K562 (cell line): Measurements from ENCODE around the gene NMNAT1. TPM values are rescaled to one million over a fixed set of nuclear protein-coding genes. Genes with fewer than 3 reads are reported as not detected.

ENCODE experiments used
- ATF7 ChIP-seq: fragments of 450-650 bp; IDR thresholded peaks from 2 replicates; pipeline ENCODE4 v1.7.1; 2014; ENCODE audit warnings: mild to moderate bottlenecking, moderate library complexity
- ILF3 ChIP-seq: fragments of 450-650 bp; IDR thresholded peaks from 2 replicates; pipeline ENCODE4 v1.6.1; 2018; ENCODE audit warnings: antibody characterized with exemption, mild to moderate bottlenecking, moderate library complexity, borderline replicate concordance
- MAFK ChIP-seq: IDR thresholded peaks from 2 replicates; pipeline ENCODE4 v1.6.1; 2011; ENCODE audit warnings: low read length, improper control_type of control experiment
- PPARD ChIP-seq: fragments of 250-450 bp; sonication (Bioruptor Pico); IDR thresholded peaks from 2 replicates; pipeline ENCODE4 v1.8.0; 2022; ENCODE audit warnings: inconsistent platforms, mild to moderate bottlenecking, moderate library complexity
- SMARCE1 ChIP-seq: fragments of 450-650 bp; IDR thresholded peaks from 2 replicates; pipeline ENCODE4 v1.7.1; 2016; ENCODE audit warnings: mild to moderate bottlenecking
- SNIP1 ChIP-seq: fragments of 450-650 bp; IDR thresholded peaks from 2 replicates; pipeline ENCODE4 v1.7.1; 2017; ENCODE audit warnings: low read depth, mild to moderate bottlenecking
- TCF7L2 ChIP-seq: fragments of 150-350 bp; IDR thresholded peaks from 2 replicates; pipeline ENCODE4 v1.6.1; 2016; ENCODE audit warnings: low read depth, mild to moderate bottlenecking, low read length, moderate library complexity
- polyA plus RNA-seq, 8 experiments: library from polyadenylated mRNA; depleted of rRNA in 4 of 8; stranded (reverse) in 5 of 8; unstranded in 3 of 8; fragments of >200 nt; fragmentation: Nextera tagmentation in 2 of 8; fragmentation: Illumina TruSeq in 1 of 8; extraction: Ambion mirVana in 2 of 8; extraction: Trizol in 1 of 8; gene quantifications; 2 replicates each; pipeline versions ENCODE4 v1.2.1 to v1.2.3, GENCODE V29; 2011 to 2014; ENCODE audit warnings: inconsistent platforms in 1 of 8, missing spikeins in 1 of 8
- total RNA-seq, 7 experiments: library from RNA; depleted of rRNA in 6 of 7; stranded (reverse); fragments of >200 nt in 6 of 7; fragmentation: Illumina TruSeq in 2 of 7; extraction: Trizol in 2 of 7; gene quantifications; 2 replicates each; pipeline versions ENCODE4 v1.2.1 to v1.2.3, GENCODE V29; 2011 to 2021; ENCODE audit warnings: low replicate concordance in 1 of 7
- TF ChIP-seq, protein P1 (sequence below): sonication (generic); formaldehyde crosslinking; IDR thresholded peaks from 2 replicates; pipeline ENCODE4 v1.8.0; 2022; ENCODE audit warnings: missing genetic modification reagents, mild to moderate bottlenecking, moderate library complexity, borderline replicate concordance
- TF ChIP-seq, protein P2 (sequence below): IDR thresholded peaks from 2 replicates; pipeline ENCODE4 v1.6.1; 2014; ENCODE audit warnings: antibody characterized with exemption
- TF ChIP-seq, protein P3 (sequence below): fragments of 450-650 bp; IDR thresholded peaks from 2 replicates; pipeline ENCODE4 v1.6.1; 2016; ENCODE audit warnings: antibody characterized with exemption
- TF ChIP-seq, protein P4 (sequence below): fragments of 150-350 bp; conservative IDR thresholded peaks from 2 replicates; pipeline ENCODE4 v1.6.1; 2014; ENCODE audit warnings: low read length
- TF ChIP-seq, protein P5 (sequence below), 3 experiments: IDR thresholded peaks in 2 of 3; conservative IDR thresholded peaks in 1 of 3; 2 replicates each; pipeline ENCODE4 v1.5.1; 2011 to 2012; ENCODE audit warnings: low read length in 3 of 3, mild to moderate bottlenecking in 3 of 3, control low read depth in 2 of 3, improper control_type of control experiment in 1 of 3, inconsistent platforms in 1 of 3, low read depth in 1 of 3, mixed read lengths in 1 of 3, moderate library complexity in 1 of 3; ENCODE audit not compliant: insufficient read depth in 2 of 3
- TF ChIP-seq, protein P6 (sequence below): fragments of 450-650 bp; IDR thresholded peaks from 2 replicates; pipeline ENCODE4 v1.6.1; 2018; ENCODE audit not compliant: partially characterized antibody

NMNAT1 gene
- total and polyA plus RNA-seq, 9 of the 15 experiments (the other 6 are each of a cell fraction or from before 2014, with no cell fraction given), result 5.1 to 14.6 (median 12.1) TPM

DNA sequence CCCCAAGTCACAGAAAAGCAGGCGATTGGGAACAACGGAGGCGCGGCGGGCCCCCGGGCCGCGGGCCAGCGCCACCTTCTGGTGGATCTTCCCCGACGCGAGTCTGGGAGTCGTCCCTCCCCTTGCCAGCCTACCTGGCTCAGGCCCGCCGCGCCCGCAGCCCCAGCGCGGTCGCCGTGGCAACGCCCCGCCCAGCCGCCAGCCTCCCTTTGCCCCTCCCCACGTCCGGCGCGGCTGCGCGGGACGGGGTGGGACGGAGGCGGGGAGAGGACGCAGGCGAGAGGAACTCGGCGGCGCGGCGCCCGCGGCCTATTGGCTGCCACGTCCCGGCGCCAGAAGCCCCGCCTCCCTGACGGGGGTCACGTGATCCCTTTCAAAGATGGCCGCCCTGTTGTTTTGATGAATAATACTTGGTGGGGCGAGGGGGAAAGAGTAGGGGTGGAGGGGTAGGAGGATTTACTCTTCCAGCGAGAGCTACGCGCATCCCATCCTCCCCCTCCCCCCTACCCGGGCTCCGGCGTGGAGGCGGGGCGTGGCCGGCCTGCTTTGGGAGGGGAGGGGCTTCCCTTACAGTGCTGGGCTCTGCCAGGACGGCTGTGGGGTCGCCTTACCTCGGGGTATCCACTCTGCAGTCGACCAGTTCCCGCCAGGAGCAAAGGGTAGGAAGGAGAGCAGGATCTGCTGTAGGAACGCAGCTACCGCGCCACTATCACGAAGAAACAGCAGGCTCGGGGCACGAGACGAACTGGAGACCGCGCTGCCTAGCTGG lies 89.5 kb downstream of the NMNAT1 start, which contains the start of gene UBE4B (continued):
- TF ChIP-seq, protein P1, sequence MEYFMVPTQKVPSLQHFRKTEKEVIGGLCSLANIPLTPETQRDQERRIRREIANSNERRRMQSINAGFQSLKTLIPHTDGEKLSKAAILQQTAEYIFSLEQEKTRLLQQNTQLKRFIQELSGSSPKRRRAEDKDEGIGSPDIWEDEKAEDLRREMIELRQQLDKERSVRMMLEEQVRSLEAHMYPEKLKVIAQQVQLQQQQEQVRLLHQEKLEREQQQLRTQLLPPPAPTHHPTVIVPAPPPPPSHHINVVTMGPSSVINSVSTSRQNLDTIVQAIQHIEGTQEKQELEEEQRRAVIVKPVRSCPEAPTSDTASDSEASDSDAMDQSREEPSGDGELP, result peak; percentile 47
- TF ChIP-seq PPARD (CRISPR knock-in tag) (no peak), SMARCE1 (peak; percentile 53; the same call in 1 of the 2 replicates), TCF7L2 (no peak), ATF7 (peak; percentile 81; the same call in 1 of the 2 replicates), SNIP1 (no peak), ILF3 (peak; percentile 51; the same call in 1 of the 2 replicates), MAFK (0 out of 2 replicates have a peak, but pooled peaks have one; percentile 15)
- TF ChIP-seq, protein P2, sequence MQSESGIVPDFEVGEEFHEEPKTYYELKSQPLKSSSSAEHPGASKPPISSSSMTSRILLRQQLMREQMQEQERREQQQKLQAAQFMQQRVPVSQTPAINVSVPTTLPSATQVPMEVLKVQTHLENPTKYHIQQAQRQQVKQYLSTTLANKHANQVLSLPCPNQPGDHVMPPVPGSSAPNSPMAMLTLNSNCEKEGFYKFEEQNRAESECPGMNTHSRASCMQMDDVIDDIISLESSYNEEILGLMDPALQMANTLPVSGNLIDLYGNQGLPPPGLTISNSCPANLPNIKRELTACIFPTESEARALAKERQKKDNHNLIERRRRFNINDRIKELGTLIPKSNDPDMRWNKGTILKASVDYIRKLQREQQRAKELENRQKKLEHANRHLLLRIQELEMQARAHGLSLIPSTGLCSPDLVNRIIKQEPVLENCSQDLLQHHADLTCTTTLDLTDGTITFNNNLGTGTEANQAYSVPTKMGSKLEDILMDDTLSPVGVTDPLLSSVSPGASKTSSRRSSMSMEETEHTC, result peak; percentile 86; the same call in 1 of the 2 replicates
- TF ChIP-seq, protein P3, sequence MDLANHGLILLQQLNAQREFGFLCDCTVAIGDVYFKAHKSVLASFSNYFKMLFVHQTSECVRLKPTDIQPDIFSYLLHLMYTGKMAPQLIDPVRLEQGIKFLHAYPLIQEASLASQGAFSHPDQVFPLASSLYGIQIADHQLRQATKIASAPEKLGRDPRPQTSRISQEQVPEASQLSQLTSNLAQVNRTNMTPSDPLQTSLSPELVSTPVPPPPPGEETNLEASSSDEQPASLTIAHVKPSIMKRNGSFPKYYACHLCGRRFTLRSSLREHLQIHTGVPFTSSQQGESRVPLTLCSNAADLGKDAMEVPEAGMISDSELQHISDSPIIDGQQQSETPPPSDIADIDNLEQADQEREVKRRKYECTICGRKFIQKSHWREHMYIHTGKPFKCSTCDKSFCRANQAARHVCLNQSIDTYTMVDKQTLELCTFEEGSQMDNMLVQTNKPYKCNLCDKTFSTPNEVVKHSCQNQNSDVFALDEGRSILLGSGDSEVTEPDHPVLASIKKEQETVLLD, result peak; percentile 66
- TF ChIP-seq, protein P4, sequence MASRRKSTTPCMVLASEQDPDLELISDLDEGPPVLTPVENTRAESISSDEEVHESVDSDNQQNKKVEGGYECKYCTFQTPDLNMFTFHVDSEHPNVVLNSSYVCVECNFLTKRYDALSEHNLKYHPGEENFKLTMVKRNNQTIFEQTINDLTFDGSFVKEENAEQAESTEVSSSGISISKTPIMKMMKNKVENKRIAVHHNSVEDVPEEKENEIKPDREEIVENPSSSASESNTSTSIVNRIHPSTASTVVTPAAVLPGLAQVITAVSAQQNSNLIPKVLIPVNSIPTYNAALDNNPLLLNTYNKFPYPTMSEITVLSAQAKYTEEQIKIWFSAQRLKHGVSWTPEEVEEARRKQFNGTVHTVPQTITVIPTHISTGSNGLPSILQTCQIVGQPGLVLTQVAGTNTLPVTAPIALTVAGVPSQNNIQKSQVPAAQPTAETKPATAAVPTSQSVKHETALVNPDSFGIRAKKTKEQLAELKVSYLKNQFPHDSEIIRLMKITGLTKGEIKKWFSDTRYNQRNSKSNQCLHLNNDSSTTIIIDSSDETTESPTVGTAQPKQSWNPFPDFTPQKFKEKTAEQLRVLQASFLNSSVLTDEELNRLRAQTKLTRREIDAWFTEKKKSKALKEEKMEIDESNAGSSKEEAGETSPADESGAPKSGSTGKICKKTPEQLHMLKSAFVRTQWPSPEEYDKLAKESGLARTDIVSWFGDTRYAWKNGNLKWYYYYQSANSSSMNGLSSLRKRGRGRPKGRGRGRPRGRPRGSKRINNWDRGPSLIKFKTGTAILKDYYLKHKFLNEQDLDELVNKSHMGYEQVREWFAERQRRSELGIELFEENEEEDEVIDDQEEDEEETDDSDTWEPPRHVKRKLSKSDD, result peak; percentile 24; the same call in 1 of the 2 replicates
- TF ChIP-seq, protein P5, sequence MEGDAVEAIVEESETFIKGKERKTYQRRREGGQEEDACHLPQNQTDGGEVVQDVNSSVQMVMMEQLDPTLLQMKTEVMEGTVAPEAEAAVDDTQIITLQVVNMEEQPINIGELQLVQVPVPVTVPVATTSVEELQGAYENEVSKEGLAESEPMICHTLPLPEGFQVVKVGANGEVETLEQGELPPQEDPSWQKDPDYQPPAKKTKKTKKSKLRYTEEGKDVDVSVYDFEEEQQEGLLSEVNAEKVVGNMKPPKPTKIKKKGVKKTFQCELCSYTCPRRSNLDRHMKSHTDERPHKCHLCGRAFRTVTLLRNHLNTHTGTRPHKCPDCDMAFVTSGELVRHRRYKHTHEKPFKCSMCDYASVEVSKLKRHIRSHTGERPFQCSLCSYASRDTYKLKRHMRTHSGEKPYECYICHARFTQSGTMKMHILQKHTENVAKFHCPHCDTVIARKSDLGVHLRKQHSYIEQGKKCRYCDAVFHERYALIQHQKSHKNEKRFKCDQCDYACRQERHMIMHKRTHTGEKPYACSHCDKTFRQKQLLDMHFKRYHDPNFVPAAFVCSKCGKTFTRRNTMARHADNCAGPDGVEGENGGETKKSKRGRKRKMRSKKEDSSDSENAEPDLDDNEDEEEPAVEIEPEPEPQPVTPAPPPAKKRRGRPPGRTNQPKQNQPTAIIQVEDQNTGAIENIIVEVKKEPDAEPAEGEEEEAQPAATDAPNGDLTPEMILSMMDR (IDR thresholded peaks at IDR 0.05 in 2 of 3, conservative IDR thresholded peaks at IDR 0.05 in 1 of 3; ENCODE audit: insufficient read depth in 2 of 3, low read depth in 1 of 3, low read length in 3 of 3), result peak; percentile 91 to 98 (median 95)
- TF ChIP-seq, protein P6, sequence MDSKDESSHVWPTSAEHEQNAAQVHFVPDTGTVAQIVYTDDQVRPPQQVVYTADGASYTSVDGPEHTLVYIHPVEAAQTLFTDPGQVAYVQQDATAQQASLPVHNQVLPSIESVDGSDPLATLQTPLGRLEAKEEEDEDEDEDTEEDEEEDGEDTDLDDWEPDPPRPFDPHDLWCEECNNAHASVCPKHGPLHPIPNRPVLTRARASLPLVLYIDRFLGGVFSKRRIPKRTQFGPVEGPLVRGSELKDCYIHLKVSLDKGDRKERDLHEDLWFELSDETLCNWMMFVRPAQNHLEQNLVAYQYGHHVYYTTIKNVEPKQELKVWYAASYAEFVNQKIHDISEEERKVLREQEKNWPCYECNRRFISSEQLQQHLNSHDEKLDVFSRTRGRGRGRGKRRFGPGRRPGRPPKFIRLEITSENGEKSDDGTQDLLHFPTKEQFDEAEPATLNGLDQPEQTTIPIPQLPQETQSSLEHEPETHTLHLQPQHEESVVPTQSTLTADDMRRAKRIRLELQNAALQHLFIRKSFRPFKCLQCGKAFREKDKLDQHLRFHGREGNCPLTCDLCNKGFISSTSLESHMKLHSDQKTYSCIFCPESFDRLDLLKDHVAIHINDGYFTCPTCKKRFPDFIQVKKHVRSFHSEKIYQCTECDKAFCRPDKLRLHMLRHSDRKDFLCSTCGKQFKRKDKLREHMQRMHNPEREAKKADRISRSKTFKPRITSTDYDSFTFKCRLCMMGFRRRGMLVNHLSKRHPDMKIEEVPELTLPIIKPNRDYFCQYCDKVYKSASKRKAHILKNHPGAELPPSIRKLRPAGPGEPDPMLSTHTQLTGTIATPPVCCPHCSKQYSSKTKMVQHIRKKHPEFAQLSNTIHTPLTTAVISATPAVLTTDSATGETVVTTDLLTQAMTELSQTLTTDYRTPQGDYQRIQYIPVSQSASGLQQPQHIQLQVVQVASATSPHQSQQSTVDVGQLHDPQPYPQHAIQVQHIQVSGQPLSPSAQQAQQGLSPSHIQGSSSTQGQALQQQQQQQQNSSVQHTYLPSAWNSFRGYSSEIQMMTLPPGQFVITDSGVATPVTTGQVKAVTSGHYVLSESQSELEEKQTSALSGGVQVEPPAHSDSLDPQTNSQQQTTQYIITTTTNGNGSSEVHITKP, result peak; percentile 32
